ENCODE results near the gene PARG.

The PARG gene

GRCh38 chr10:49827297-49827696 is 114.5 kb downstream of the PARG start:
- H4K20me1 ChIP-seq (ENCODE audit: insufficient read depth): no peaks in the 10 kb centered on the region
- no peaks in the 10 kb centered on the region for H3K36me3 ChIP-seq (ENCODE audit: insufficient read depth)
- no peak overlapping the region for H3K4me2 ChIP-seq
- H3K4me1 ChIP-seq (ENCODE audit: low read depth, poor library complexity, severe bottlenecking): no peaks in the 10 kb centered on the region
- no peak overlapping the region for H3K9ac ChIP-seq
- H3K79me2 ChIP-seq (ENCODE audit: insufficient read depth, low read depth): no peaks in the 10 kb centered on the region
- no peak overlapping the region for H2AFZ ChIP-seq (ENCODE audit: low read depth)
- TF ChIP-seq, protein P1, sequence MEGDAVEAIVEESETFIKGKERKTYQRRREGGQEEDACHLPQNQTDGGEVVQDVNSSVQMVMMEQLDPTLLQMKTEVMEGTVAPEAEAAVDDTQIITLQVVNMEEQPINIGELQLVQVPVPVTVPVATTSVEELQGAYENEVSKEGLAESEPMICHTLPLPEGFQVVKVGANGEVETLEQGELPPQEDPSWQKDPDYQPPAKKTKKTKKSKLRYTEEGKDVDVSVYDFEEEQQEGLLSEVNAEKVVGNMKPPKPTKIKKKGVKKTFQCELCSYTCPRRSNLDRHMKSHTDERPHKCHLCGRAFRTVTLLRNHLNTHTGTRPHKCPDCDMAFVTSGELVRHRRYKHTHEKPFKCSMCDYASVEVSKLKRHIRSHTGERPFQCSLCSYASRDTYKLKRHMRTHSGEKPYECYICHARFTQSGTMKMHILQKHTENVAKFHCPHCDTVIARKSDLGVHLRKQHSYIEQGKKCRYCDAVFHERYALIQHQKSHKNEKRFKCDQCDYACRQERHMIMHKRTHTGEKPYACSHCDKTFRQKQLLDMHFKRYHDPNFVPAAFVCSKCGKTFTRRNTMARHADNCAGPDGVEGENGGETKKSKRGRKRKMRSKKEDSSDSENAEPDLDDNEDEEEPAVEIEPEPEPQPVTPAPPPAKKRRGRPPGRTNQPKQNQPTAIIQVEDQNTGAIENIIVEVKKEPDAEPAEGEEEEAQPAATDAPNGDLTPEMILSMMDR (conservative IDR thresholded peaks at IDR 0.05; ENCODE audit: low read depth, low read length): no peak
- no peak overlapping the region for H3K27ac ChIP-seq
- H3K4me3 ChIP-seq (IDR thresholded peaks at IDR 0.05; ENCODE audit: insufficient read depth, low read depth, low read length): no peak overlapping the region
- no peaks in the 10 kb centered on the region for H3K27me3 ChIP-seq (ENCODE audit: insufficient read depth, low read depth)

DNA sequence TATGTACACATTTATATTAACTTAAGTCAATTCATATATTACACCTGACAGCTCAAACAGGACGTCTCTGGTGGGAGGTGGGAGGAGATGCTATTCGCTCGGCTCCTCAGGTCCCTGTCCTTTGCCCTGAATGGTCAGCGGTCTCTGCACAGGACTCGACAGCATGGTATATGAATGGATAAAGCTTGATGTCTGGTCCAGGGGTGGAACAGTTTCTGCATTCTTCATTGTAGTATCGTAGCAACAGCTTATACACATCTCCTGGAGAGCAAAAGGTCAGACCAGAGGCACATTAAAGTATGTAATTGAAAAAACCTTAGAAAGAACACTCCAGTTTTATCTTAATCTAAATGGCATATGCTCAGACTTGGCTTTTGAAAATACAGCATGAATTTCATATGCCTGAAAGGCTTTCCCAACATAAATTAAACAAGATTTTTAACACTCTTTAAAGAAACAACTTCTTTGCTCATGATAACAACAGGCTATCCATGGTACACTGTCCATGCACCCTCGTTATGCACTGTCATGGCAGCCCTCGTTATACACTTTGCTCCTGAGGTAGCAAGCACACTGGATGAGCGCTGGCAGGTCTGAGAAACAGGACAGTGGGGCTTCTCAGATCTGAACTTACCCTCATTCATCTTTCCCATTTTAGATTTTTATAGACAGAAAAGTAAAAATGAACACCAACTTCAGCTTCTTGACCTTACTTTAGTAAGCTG is 122.4 kb downstream of the PARG start:
- Histone ChIP-seq H3K36me3 (ENCODE audit: insufficient read depth) (no peaks in the 10 kb centered on the region), H4K20me1 (ENCODE audit: insufficient read depth) (no peaks in the 10 kb centered on the region), H3K4me1 (ENCODE audit: low read depth, poor library complexity, severe bottlenecking) (no peaks in the 10 kb centered on the region), H3K9ac (no peak overlapping the region), H3K27ac (no peak overlapping the region), H3K4me2 (no peak overlapping the region), H3K79me2 (ENCODE audit: insufficient read depth, low read depth) (no peaks in the 10 kb centered on the region), H3K4me3 (IDR thresholded peaks at IDR 0.05; ENCODE audit: insufficient read depth, low read depth, low read length) (no peak overlapping the region), H3K27me3 (ENCODE audit: insufficient read depth, low read depth) (no peaks in the 10 kb centered on the region), H2AFZ (ENCODE audit: low read depth) (no peak overlapping the region)
- TF ChIP-seq, protein P1 (conservative IDR thresholded peaks at IDR 0.05; ENCODE audit: low read depth, low read length): no peak

DNA sequence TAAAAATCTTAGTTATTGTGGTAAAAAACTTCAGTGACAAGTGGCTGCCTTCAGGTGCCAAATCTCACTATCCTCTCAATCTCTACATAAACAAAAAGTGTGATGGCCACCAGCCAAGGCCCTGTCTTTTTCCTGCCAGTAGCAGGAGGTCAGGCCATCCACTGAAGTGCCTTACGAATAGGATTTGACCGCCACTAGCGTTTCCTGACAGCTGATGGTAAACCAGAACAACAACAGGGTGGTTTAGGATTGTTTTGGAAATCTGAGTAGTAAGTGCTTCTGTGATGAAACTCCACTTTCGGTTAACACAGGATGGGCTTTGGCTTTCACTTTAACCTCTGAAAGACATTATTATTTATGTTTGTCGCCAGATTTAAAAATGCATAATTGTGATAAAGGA is 124.0 kb downstream of the PARG start:
- no peaks in the 10 kb centered on the region for H4K20me1 ChIP-seq (ENCODE audit: insufficient read depth)
- H3K4me3 ChIP-seq (IDR thresholded peaks at IDR 0.05; ENCODE audit: insufficient read depth, low read depth, low read length): no peak overlapping the region
- no peaks in the 10 kb centered on the region for H3K4me1 ChIP-seq (ENCODE audit: low read depth, poor library complexity, severe bottlenecking)
- no peak overlapping the region for H2AFZ ChIP-seq (ENCODE audit: low read depth)
- H3K36me3 ChIP-seq (ENCODE audit: insufficient read depth): no peaks in the 10 kb centered on the region
- H3K79me2 ChIP-seq (ENCODE audit: insufficient read depth, low read depth): no peaks in the 10 kb centered on the region
- no peak overlapping the region for H3K9ac ChIP-seq
- no peaks in the 10 kb centered on the region for H3K27me3 ChIP-seq (ENCODE audit: insufficient read depth, low read depth)
- TF ChIP-seq, protein P1 (conservative IDR thresholded peaks at IDR 0.05; ENCODE audit: low read depth, low read length): no peak
- no peak overlapping the region for H3K4me2 ChIP-seq
- no peak overlapping the region for H3K27ac ChIP-seq

GRCh38 chr10:49803988-49804387 is 137.8 kb downstream of the PARG start:
- Histone ChIP-seq H3K4me3 (IDR thresholded peaks at IDR 0.05; ENCODE audit: insufficient read depth, low read depth, low read length) (no peak overlapping the region), H3K9ac (no peak overlapping the region), H3K27ac (no peak overlapping the region), H3K4me1 (ENCODE audit: low read depth, poor library complexity, severe bottlenecking) (no peaks in the 10 kb centered on the region), H2AFZ (ENCODE audit: low read depth) (no peak overlapping the region), H3K4me2 (no peak overlapping the region), H3K79me2 (ENCODE audit: insufficient read depth, low read depth) (no peaks in the 10 kb centered on the region), H4K20me1 (ENCODE audit: insufficient read depth) (no peaks in the 10 kb centered on the region), H3K27me3 (ENCODE audit: insufficient read depth, low read depth) (no peaks in the 10 kb centered on the region), H3K36me3 (ENCODE audit: insufficient read depth) (no peaks in the 10 kb centered on the region)
- TF ChIP-seq, protein P1 (conservative IDR thresholded peaks at IDR 0.05; ENCODE audit: low read depth, low read length): no peak
